GM18505 (cell line): ENCODE data around the gene VWF.

ENCODE experiments used
- ATAC-seq: cut with Tn5 transposase; IDR thresholded peaks from one replicate; pipeline ENCODE4 v1.9.1; 2021; ENCODE audit not compliant: unreplicated experiment
- POLR2A ChIP-seq: IDR thresholded peaks from 4 replicates; pipeline ENCODE4 v1.6.1; 2011; ENCODE audit warnings: borderline replicate concordance; ENCODE audit not compliant: insufficient read depth, insufficient read length; ENCODE audit errors: extremely low read depth

VWF gene

DNA sequence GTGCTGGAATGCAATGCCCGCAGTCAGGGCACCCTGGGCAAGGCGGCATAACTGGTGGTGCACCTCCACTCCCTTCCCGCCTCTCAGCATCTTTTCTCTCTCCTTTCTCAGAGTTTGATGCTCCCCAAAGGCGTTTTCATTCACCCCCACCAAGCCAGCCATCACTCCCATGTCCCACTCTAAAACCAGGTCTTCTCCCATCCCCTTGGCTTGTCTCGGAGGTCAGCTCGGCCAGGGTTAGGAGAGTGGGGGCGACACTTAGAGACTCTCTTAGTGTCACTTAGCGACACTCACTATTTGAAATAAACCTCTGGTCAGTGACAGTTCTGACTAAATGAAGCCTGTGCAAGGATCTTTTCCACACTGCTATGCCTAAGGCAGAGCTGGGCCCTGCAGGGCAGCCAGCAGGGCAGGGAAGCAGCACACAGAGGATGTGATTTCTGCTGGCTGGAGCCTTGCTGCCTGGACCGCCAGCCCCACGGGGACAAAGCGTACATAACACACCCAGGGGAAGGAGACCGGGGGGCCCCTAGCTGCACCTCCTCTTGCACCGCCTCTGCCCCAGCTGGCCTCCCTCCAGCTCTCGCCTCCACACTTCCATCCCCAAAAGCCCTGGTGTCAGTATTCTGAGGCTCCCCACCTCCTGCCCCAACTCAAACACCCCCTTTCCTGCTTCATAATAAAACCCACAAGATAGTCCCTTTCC is 64.5 kb downstream of the VWF start:
- ATAC-seq = no peak
- TF ChIP-seq POLR2A = no peak

GRCh38 chr12:6059221-6059620 is 65.2 kb downstream of the VWF start:
- no peak for ATAC-seq
- TF ChIP-seq POLR2A = no peak

DNA sequence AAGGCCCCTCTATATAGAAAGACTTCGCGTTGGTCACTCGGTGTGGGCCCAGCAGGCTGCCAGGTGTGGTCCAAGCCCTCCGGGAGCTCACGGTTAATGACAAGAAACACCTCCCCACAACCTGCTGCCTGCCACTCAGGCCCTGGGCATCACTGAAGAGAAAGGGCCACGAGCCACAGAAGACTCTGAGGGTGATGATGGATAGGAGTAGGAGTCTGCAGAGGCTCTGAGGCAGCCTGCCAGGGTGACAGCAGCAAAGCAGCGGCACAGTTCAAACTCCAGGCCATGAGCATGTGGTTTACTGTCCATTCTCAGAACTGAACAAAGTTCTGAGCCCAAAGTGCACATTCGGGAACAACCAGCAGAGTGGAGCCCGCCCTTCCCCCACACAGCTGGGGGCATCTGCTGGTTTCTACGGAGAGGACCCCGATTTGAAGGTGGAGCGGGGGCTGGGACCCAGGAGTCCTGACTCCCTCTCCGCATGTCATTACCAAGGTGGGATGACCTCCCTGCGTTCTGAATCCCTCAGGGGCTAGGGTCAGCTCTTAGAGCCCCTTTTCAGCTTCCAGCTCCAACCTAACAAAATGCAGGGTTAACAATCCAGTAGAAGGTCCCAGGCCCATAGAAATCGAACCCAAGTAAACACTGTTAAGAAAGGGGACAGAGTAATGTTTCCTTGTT is 65.8 kb downstream of the VWF start:
- TF ChIP-seq POLR2A = no peak
- no peak for ATAC-seq

DNA sequence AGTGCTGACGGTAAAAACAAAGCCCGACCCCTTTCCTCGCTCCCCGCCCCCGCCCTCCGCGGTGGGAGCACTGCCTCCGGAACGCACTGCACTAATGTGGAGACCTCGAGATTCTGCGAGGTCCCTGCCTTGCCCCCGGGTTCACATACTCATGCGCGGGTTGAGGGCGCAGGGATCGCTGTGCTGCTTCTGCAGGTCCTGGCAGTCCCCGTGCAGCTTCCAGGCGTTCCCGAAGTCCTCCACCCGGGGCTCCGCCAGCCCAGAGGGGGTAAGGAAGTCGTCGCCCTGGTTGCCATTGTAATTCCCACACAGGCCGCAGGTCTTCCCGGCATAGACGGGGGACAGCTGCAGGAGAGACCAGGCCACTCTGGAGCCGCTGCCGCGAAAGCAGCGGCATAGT is 66.8 kb downstream of the VWF start:
- ATAC-seq = no peak
- TF ChIP-seq POLR2A = no peak

DNA sequence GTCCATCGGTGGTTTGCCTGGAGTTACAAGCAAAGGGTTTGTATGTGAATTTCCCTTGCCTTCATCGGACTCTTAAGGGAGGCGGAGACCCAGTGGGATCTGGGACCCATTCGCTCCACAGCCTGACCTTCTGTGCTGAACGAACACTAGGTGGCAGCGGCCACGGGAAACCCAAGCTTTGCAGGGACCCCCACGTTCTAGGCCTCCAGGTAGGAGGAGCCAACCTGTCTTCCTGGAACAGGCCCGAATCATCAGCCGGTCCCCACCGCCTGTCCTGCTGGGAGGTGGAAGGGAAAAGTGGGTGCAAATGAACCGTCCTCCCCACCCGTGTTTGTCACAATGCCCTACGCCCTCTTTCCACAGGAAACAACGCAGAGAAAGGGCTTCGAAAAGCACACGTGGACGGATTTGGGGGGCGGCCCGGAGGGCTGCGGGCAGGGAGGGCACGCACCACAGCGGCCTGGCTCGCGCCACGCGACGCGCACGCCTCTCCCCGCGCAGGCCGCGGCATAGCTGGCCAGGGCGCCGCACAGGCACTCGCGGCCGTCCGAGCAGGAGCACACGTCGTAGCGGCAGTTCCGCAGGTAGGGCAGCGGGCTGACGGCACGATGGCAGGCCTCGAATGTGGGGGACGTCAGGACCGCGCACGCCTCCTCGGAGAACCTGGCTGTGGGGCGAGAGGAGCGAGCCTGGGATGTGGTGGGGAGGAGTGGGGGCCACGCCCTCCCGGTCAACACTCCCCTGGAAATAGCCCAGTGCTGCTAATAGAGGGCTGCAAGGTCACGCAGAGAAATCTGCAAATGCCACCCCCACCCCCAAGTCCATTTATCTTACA is 67.8 kb downstream of the VWF start:
- no peak for TF ChIP-seq POLR2A
- ATAC-seq = no peak

- no peak for TF ChIP-seq POLR2A
- no peak for ATAC-seq
Measured at GRCh38 chr12:6053541-6053940, 70.9 kb downstream of the VWF start.

GRCh38 chr12:6052940-6053329 is 71.5 kb downstream of the VWF start:
- no peak for ATAC-seq
- no peak for TF ChIP-seq POLR2A

GRCh38 chr12:6052206-6052939 is 72.1 kb downstream of the VWF start:
- no peak for ATAC-seq
- TF ChIP-seq POLR2A = no peak

- no peak for TF ChIP-seq POLR2A
- no peak for ATAC-seq
Measured at GRCh38 chr12:6049992-6050391, 74.5 kb downstream of the VWF start.

DNA sequence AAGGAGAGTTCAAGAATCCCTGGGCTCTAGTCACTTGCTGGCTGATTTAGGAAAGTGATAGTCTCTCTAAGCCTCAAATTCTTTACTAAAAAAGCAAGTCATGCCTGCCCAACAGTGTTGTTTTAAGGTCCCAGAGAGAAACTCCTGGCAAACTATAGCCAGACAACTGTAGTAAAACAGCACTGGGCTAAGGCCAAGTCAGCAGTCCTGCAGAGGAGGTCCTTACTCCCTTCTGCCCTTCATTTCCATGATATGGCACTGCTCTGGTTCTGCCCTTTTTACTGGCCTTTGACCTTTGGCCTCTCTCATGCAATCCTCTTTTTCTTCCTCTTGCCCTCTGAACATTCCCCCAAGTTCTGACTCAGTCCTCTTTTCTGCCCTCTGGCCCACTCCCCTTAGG is 74.9 kb downstream of the VWF start:
- TF ChIP-seq POLR2A = no peak
- ATAC-seq = no peak

- no peak for TF ChIP-seq POLR2A
- no peak for ATAC-seq
Measured at GRCh38 chr12:6047249-6048237, 76.9 kb downstream of the VWF start.
